ENCODE data around the gene DDX31. TPM values are rescaled to one million over a fixed set of nuclear protein-coding genes. Genes with fewer than 3 reads are reported as not detected.

DDX31 gene
- total and polyA plus RNA-seq, 9 of the 15 experiments (the other 6 are each of a cell fraction or from before 2014, with no cell fraction given): 11.9 to 24.6 (median 22.2) TPM

DNA sequence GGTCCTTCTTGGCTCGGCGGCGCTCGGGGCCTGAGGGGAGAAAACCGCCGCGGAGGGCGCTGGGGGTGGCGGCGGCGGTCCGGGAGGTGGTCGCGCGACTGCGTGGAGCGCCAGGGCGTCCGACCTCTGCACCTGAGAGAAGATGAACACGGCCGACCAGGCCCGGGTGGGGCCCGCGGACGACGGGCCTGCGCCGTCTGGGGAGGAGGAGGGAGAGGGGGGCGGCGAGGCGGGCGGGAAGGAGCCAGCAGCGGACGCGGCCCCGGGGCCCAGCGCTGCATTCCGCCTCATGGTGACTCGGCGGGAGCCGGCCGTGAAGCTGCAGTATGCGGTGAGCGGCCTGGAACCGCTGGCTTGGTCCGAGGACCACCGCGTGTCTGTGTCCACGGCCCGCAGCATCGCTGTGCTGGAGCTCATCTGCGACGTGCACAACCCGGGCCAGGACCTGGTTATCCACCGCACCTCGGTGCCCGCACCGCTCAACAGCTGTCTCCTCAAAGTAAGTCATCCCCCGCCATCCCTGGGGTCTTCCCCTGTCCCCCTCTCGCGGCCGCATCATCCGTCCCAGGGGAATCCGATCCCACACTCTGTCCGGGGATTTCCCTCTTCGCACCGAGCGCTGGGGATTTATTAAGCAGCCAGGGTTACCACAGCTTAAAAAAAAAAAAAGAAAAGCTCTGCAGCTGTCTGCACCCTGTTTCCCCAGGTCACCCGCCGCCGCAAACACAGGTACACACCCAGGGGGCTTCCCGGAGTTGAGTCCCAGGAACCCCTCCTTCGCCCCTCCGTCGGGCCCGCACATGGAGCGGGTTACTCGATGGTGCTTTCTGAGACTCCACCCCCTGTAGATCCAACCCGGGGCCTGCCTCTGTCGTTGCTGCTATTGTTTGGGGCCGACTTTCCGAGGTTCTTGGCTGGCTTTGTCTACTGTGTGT lies 941 bp upstream of the DDX31 start, which contains the start of gene GTF3C4 (continued):
- TF ChIP-seq, protein P1, sequence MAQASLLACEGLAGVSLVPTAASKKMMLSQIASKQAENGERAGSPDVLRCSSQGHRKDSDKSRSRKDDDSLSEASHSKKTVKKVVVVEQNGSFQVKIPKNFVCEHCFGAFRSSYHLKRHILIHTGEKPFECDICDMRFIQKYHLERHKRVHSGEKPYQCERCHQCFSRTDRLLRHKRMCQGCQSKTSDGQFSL (CRISPR knock-in tag; IDR thresholded peaks at IDR 0.05): 0 out of 2 replicates have a peak, but pooled peaks have one; percentile 62
- TF ChIP-seq, protein P1 (tag; IDR thresholded peaks at IDR 0.05): no peak
- TF ChIP-seq CREB1 (IDR thresholded peaks at IDR 0.05) (peak; percentile 71; the same call in 1 of the 2 replicates), CREB1 (CRISPR knock-in tag; IDR thresholded peaks at IDR 0.05) (peak; percentile 62; the same call in 1 of the 2 replicates), C11orf30 (IDR thresholded peaks at IDR 0.05; ENCODE audit: low read depth) (peak; percentile 91), ATF1 (CRISPR knock-in tag; IDR thresholded peaks at IDR 0.05) (no peak), ATF1 (tag; IDR thresholded peaks at IDR 0.05) (peak; percentile 2; the same call in 1 of the 2 replicates), POLR2G (IDR thresholded peaks at IDR 0.05; ENCODE audit: low read depth, low read length) (peak; percentile 77), PHF20 (IDR thresholded peaks at IDR 0.05; ENCODE audit: partially characterized antibody) (peak; percentile 83), PCBP1 (IDR thresholded peaks at IDR 0.05; ENCODE audit: low read depth, low read length, poor library complexity, severe bottlenecking) (peak; percentile 27), ZNF263 (CRISPR knock-in tag; IDR thresholded peaks at IDR 0.05; ENCODE audit: borderline replicate concordance) (no peak), STAT5B (CRISPR knock-in tag; IDR thresholded peaks at IDR 0.05) (no peak), HEY1 (CRISPR knock-in tag; IDR thresholded peaks at IDR 0.05; ENCODE audit: borderline replicate concordance) (no peak), SUPT5H (IDR thresholded peaks at IDR 0.05) (peak; percentile 40; the same call in 1 of the 2 replicates), BRD4 (IDR thresholded peaks at IDR 0.05) (peak; percentile 12; the same call in 1 of the 2 replicates)
- TF ChIP-seq, protein P2, sequence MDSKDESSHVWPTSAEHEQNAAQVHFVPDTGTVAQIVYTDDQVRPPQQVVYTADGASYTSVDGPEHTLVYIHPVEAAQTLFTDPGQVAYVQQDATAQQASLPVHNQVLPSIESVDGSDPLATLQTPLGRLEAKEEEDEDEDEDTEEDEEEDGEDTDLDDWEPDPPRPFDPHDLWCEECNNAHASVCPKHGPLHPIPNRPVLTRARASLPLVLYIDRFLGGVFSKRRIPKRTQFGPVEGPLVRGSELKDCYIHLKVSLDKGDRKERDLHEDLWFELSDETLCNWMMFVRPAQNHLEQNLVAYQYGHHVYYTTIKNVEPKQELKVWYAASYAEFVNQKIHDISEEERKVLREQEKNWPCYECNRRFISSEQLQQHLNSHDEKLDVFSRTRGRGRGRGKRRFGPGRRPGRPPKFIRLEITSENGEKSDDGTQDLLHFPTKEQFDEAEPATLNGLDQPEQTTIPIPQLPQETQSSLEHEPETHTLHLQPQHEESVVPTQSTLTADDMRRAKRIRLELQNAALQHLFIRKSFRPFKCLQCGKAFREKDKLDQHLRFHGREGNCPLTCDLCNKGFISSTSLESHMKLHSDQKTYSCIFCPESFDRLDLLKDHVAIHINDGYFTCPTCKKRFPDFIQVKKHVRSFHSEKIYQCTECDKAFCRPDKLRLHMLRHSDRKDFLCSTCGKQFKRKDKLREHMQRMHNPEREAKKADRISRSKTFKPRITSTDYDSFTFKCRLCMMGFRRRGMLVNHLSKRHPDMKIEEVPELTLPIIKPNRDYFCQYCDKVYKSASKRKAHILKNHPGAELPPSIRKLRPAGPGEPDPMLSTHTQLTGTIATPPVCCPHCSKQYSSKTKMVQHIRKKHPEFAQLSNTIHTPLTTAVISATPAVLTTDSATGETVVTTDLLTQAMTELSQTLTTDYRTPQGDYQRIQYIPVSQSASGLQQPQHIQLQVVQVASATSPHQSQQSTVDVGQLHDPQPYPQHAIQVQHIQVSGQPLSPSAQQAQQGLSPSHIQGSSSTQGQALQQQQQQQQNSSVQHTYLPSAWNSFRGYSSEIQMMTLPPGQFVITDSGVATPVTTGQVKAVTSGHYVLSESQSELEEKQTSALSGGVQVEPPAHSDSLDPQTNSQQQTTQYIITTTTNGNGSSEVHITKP (IDR thresholded peaks at IDR 0.05; ENCODE audit: partially characterized antibody): no peak
- TF ChIP-seq, protein P3, sequence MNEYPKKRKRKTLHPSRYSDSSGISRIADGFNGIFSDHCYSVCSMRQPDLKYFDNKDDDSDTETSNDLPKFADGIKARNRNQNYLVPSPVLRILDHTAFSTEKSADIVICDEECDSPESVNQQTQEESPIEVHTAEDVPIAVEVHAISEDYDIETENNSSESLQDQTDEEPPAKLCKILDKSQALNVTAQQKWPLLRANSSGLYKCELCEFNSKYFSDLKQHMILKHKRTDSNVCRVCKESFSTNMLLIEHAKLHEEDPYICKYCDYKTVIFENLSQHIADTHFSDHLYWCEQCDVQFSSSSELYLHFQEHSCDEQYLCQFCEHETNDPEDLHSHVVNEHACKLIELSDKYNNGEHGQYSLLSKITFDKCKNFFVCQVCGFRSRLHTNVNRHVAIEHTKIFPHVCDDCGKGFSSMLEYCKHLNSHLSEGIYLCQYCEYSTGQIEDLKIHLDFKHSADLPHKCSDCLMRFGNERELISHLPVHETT (CRISPR knock-in tag; conservative IDR thresholded peaks at IDR 0.05 in 1 of 2, IDR thresholded peaks at IDR 0.05 in 1 of 2): 0 out of 4 replicates have a peak, but pooled peaks of 1 of the 2 experiments have one; percentile 51
